HPDE6-E6E7 (cell line): ENCODE results near the gene SRSF8.

Source experiments
- DNase-seq: peaks from one replicate; pipeline ENCODE4 v3.0.0; 2011; ENCODE audit warnings: missing footprints; ENCODE audit errors: extremely low spot score

Gene SRSF8

DNA sequence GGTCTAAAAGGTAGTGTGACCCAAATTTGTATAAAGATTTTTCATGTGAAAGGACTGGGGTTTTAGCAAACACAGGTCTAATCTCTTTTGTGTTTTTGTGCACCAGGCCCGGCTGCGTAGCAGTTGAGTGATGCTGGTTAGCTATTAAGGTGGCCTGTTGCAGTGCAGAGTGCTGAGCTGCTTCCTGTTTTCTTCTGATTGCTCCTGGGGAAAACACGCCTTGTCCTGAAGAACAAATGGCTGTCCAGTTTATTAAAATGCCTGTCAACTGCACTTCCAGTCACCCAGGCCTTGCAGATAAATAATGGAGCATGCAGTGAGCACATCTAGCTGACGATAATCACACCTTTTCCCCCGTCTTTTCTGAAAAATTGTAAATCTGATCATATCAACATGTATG, 1.8 kb downstream of the SRSF8 start:
- peak; percentile 70 for DNase-seq

DNA sequence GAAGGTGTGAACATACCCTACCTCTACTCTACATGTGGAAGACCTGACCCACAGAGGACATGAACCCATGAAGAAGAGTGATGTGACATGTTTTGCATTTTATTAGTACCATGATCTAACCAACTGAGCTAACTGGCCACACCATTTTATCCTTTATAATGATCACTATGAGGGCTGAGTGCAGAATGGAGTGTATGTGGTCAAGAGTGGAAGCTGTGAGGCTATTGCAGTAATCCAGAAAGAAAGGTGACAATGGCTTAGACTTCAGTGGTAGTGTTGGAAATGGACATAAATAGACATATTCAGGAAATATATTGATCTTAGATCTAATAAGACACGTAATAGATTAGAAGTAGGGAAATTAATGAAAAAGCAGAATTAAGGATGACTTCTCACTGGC, 3.8 kb downstream of the SRSF8 start:
- no peak for DNase-seq

- no peak for DNase-seq
Measured at GRCh38 chr11:95072948-95073347, 6.2 kb downstream of the SRSF8 start.

- DNase-seq: no peak
Measured at GRCh38 chr11:95074792-95075563, 8.3 kb downstream of the SRSF8 start.

DNA sequence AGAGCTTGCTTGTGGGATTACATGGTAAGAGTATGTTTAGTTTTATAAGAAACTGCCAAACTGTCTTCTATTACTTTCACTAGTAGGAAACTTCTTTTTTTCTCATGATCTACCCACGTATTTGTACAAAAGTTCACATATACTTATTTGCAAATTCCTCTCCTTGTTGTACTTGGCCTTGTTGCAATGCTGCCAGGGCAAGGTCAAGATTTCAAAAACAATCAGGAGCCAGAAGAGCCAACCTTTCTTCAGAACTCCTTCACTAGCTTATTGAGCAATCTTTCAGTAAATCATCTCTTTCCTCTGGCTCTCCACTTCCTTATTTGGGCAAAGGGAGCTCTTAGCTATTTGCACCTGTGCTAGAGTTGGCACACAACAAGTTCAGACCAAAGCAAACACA, 9.7 kb downstream of the SRSF8 start:
- DNase-seq: no peak

GRCh38 chr11:95076981-95077380, 10.3 kb downstream of the SRSF8 start:
- DNase-seq: no peak

DNA sequence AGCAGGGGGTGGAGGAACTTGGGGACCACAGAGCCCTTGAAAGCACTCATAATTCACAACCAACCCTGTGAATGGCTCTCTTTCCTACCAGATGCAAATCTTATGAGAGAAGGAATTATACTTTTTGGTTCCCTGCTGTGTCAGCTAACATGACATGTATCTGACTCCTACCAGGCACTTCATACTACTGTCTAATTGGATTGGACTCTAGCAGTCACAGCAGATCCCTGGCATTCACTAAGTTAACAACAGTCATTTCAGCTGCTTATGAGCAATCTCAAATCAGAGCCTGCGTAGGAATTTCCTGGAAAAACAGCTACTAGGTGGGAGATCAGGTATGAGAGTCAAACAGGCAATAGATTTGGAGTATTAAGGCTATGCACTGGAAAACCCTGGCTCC, 11.8 kb downstream of the SRSF8 start:
- no peak for DNase-seq

DNA sequence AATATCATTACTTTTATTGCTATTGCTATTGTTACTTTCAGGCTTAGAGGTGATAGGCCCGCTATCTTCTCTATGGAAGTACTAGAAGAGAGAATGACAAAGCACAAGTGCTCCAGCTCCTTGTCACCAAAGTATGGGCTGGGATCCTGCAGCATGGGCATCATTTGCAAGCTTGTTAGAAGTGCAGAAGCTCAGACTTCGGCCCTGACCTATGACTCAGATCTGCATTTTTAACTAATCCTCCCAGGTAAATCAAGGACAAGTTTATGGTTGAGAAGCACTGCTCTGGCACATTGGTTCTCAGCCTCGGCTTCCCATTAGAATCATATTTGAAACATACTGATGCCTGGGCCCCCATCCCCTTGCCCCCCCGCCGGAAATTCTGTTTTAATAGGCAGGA, 14.3 kb downstream of the SRSF8 start:
- no peak for DNase-seq

GRCh38 chr11:95081412-95081811, 14.7 kb downstream of the SRSF8 start:
- DNase-seq: no peak

- DNase-seq: no peak
Measured at GRCh38 chr11:95082576-95083001, 15.9 kb downstream of the SRSF8 start.

DNA sequence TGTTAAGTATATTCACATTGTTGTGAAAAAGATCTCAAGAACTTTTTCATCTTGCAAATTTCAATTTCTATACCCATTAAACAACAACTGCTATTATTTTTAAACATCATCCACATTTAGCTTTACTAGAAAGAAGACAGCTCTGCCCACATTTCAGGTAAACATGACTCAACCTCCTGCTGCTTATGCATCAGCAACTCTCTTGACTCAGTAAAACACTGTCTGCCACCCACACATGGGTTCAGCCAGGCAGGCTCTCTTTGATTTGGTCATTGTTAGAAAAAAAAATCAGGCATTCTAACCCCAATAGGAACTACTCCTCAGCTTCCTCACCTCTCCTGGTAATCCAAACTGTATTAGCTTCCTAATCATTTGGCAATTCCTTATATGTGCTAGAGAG, 17.8 kb downstream of the SRSF8 start:
- DNase-seq: peak; percentile 65

DNA sequence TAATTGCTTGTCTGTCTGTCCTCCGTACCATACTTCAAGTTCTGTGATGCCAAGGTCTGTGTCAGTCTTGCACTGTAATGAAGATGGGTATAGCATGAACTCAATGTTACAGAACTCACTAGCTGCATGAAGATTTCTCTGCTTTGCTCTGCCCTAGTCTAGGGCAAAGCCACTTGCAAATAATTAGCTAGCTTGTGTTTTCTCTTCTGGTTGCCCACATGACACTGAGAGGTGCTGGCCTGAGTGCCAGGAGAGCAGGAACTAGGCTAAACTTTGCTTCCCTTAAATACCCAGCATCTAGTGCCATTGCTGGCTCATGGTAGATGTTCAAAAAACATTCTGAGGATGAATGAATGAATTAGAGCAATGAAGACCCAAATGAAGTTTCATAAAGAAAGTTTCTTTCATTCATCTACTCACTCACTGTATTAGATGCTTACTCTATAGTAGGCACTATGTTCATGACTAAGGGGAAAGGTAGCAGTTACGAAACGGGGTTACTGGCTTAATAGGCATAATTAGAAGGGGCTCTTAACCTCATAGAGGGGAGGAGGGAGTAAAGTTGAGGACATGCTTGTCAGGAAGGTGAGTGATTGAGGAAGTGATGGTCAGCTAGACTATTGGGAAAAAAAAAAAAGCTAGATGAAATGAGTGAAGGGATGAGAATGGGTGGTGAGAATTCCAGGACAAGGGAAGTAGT, 18.5 kb downstream of the SRSF8 start:
- no peak for DNase-seq

DNA sequence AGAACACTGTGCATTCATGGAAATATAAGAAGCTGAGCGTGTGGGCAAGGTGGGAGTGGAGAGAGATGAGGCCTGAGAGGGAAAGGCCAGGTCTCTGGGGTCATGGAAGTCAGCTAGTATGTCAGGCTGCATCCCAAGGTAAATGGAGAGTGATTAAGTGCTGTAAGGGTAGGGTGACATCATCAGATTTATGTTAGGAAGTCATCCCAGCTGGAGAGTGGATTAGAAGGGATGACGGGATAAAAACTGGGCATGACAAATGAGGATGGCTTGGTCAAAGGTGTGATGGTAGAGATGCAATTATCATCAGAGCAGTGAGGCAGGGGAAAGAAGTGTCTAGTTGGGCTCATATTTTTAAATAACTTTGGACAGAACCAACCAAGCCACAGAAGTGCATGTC, 19.4 kb downstream of the SRSF8 start:
- DNase-seq: no peak

GRCh38 chr11:95086836-95087570, 20.3 kb downstream of the SRSF8 start:
- no peak for DNase-seq

DNA sequence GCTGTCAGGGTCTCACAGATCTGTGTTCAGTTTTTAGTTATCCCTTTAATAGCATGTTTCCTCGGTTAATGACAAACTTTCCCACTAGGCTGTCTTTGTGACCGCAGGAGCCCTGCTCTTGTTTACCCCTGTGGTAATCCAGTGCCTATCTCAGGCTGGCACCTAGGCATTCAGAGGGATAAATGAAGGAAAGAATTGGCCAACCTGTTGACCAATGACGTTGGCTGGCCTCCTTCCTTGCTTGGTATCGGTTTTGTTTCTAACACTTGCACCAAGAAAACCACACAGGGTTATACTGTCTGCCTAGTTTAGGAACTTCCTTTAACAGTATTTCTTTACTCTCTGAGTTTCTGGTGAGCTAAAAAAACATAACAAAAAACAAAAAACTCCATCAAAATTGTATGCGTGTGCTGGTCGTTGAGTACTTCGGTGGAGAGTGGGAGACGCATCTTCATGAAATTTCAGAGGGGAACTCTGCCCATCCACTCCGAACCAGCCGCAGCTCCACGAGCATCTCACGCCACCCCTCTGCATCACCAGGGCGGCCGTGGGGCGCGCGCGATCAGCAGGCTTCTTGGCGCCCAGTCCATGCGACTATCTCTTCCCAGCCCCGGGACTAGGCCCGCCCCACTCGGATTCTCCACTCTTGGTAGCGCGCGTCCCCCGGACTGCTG, 22.4 kb downstream of the SRSF8 start:
- no peak for DNase-seq

DNA sequence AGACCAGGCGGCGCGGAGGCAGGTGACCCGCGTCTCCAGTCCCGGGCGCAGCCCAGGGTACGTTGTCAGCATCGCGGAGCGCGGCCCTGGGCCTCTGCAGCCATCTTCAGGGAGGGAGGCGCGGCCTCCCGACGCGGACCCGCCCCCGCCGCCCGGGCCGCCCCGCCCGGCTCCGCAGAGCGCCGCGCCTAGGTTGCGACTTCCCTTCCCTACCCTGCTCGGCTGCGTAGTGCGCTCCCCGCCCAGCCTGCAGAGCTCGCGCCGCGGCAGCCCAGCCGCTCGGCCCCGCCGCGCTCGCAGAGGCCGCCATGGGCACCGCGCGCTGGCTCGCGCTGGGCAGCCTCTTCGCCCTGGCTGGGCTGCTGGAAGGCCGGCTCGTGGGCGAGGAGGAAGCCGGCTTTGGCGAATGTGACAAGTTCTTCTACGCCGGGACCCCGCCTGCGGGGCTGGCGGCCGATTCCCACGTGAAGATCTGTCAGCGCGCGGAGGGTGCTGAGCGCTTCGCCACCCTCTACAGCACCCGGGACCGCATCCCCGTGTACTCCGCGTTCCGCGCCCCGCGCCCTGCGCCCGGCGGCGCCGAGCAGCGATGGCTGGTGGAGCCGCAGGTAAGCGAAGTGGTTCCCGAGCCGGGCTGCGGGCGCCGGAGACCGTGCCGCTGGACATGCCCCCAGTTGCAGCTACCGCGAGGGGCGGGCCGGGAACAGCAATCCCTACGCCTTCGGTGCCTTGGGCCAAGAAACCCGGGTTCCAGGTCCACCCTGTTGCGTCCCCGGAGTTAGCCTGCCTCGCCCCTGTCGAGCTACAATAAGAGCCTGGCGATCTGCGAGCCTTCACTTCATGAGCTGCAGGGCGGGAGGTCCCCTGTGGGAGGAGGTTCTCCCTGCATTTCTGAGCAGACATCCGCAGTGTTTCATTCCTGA, 23.2 kb downstream of the SRSF8 start, which contains the start of gene ENDOD1:
TSS of gene ENDOD1 (plus strand) at position 227 of the 923 bp plus-strand sequence. CDS start at position 309, 82 bp downstream.
- peak; percentile 78 for DNase-seq

DNA sequence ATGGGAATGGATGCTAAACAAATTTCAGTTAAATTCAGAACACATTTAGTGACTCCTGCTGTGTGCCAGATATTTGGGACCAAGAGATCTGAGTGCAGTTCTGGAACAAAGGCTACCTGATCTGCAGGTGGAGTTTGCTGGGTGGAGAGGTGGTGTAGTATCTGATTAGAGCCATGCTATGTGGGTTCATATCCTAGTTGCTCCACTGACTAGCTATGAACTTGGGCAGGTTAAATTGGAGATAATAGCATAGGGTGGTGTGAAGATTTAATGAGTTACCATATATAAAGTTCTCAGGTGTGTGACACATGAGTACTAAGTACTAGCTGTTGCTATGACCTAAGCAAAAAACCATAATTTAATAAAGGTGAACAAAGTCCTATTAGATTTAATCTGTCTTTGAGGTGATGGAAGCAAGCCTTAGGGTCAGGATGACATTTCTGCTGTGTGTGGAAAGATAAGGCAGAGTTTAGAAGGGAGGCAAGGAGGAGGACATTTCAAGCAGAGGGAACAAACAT, 25.0 kb downstream of the SRSF8 start:
- DNase-seq: no peak

DNA sequence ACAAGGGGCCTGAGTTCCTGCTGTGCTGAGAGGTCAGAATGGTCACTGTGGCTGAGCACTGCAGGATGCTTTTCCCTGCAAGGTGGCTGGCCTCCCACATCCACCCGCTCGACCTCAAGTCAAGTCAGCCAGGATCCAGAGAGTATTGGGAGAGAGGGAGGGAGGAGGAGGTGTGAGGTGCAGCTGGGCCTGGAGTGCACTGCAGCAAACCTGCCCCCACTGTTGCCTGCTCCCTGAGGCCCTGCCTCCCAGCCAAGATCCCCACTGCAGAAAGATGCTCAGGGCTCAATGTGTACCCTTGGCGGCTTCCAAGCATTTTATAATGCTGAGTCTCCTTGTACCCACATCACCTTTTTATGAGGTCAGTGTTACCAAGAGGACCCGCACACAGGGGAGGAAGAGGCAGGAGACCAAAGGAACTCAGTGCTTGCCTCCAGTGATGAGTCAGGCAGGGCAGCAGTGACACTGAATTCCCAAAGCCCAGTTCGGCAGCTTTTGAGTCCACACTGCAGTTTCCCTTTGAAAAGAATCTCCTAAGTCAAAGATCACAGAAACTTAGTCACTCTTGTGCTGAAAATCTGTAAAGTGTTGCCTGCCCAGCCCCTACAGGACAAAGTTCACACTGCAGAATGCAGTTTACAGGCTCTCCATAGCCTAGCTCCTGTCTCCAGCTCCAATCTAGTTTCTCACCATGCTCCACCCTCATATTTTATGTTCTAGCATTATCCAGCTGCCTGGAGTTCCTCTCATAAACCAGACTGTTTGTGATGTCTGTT, 26.0 kb downstream of the SRSF8 start:
- DNase-seq: peak; percentile 31

GRCh38 chr11:95093548-95093947, 26.8 kb downstream of the SRSF8 start:
- no peak for DNase-seq
